ENCODE data around the gene MYEOV.

Gene MYEOV

GRCh38 chr11:69302447-69303020 lies 8.6 kb downstream of the MYEOV start:
- no peak for DNase-seq

- no peak for DNase-seq
Measured at GRCh38 chr11:69303427-69303826, 9.5 kb downstream of the MYEOV start.

GRCh38 chr11:69304258-69304657 lies 10.3 kb downstream of the MYEOV start:
- no peak for DNase-seq

- no peak for DNase-seq
Measured at GRCh38 chr11:69304686-69305085, 10.7 kb downstream of the MYEOV start.

GRCh38 chr11:69305885-69306540 lies 12.1 kb downstream of the MYEOV start:
- no peak for DNase-seq

GRCh38 chr11:69306821-69307220 lies 12.9 kb downstream of the MYEOV start:
- no peak for DNase-seq

- DNase-seq, result no peak
Measured at GRCh38 chr11:69307421-69307820, 13.5 kb downstream of the MYEOV start.

GRCh38 chr11:69307871-69308431 lies 14.0 kb downstream of the MYEOV start:
- no peak for DNase-seq

- DNase-seq, result no peak
Measured at GRCh38 chr11:69308491-69308911, 14.5 kb downstream of the MYEOV start.

GRCh38 chr11:69308936-69309615 lies 15.1 kb downstream of the MYEOV start:
- DNase-seq, result no peak

- DNase-seq, result no peak
Measured at GRCh38 chr11:69309631-69310280, 15.8 kb downstream of the MYEOV start.

- no peak for DNase-seq
Measured at GRCh38 chr11:69310351-69310750, 16.4 kb downstream of the MYEOV start.

GRCh38 chr11:69310934-69311766 lies 17.2 kb downstream of the MYEOV start:
- no peak for DNase-seq

GRCh38 chr11:69311767-69312385 lies 17.9 kb downstream of the MYEOV start:
- DNase-seq, result no peak

GRCh38 chr11:69312453-69313404 lies 18.8 kb downstream of the MYEOV start:
- no peak for DNase-seq

- no peak for DNase-seq
Measured at GRCh38 chr11:69313992-69314391, 20.0 kb downstream of the MYEOV start.

- no peak for DNase-seq
Measured at GRCh38 chr11:69314555-69314954, 20.6 kb downstream of the MYEOV start.

- no peak for DNase-seq
Measured at GRCh38 chr11:69316956-69317355, 23.0 kb downstream of the MYEOV start.

GRCh38 chr11:69317401-69318092 lies 23.6 kb downstream of the MYEOV start:
- DNase-seq, result no peak

GRCh38 chr11:69318093-69318420 lies 24.1 kb downstream of the MYEOV start:
- no peak for DNase-seq
